K562 (cell line): Measurements from ENCODE around the gene HSD17B12. TPM values are rescaled to one million over a fixed set of nuclear protein-coding genes. Genes with fewer than 3 reads are reported as not detected.

Source experiments
- CBFA2T3 ChIP-seq: fragments of 450-650 bp; IDR thresholded peaks from 2 replicates; pipeline ENCODE4 v1.6.1; 2017
- ETV1 ChIP-seq: fragments of 450-650 bp; conservative IDR thresholded peaks from 2 replicates; pipeline ENCODE4 v1.6.1; 2016; ENCODE audit warnings: missing genetic modification characterization, control low read depth, low read depth, missing compliant biosample characterization
- polyA plus RNA-seq, 8 experiments: library from polyadenylated mRNA; depleted of rRNA in 4 of 8; stranded (reverse) in 5 of 8; unstranded in 3 of 8; fragments of >200 nt; fragmentation: Nextera tagmentation in 2 of 8; fragmentation: Illumina TruSeq in 1 of 8; extraction: Ambion mirVana in 2 of 8; extraction: Trizol in 1 of 8; gene quantifications; 2 replicates each; pipeline versions ENCODE4 v1.2.1 to v1.2.3, GENCODE V29; 2011 to 2014; ENCODE audit warnings: inconsistent platforms in 1 of 8, missing spikeins in 1 of 8
- total RNA-seq, 7 experiments: library from RNA; depleted of rRNA in 6 of 7; stranded (reverse); fragments of >200 nt in 6 of 7; fragmentation: Illumina TruSeq in 2 of 7; extraction: Trizol in 2 of 7; gene quantifications; 2 replicates each; pipeline versions ENCODE4 v1.2.1 to v1.2.3, GENCODE V29; 2011 to 2021; ENCODE audit warnings: low replicate concordance in 1 of 7
- TF ChIP-seq, protein P1 (sequence below): fragments of 450-650 bp; IDR thresholded peaks from 2 replicates; pipeline ENCODE4 v1.6.1; 2016; ENCODE audit warnings: mild to moderate bottlenecking, moderate library complexity

Gene HSD17B12
- total and polyA plus RNA-seq, 9 of the 15 experiments (the other 6 are each of a cell fraction or from before 2014, with no cell fraction given), result 9.1 to 34.5 (median 23.3) TPM

GRCh38 chr11:43663018-43663417 is 17.5 kb upstream of the HSD17B12 start (continued):
- TF ChIP-seq, protein P1, sequence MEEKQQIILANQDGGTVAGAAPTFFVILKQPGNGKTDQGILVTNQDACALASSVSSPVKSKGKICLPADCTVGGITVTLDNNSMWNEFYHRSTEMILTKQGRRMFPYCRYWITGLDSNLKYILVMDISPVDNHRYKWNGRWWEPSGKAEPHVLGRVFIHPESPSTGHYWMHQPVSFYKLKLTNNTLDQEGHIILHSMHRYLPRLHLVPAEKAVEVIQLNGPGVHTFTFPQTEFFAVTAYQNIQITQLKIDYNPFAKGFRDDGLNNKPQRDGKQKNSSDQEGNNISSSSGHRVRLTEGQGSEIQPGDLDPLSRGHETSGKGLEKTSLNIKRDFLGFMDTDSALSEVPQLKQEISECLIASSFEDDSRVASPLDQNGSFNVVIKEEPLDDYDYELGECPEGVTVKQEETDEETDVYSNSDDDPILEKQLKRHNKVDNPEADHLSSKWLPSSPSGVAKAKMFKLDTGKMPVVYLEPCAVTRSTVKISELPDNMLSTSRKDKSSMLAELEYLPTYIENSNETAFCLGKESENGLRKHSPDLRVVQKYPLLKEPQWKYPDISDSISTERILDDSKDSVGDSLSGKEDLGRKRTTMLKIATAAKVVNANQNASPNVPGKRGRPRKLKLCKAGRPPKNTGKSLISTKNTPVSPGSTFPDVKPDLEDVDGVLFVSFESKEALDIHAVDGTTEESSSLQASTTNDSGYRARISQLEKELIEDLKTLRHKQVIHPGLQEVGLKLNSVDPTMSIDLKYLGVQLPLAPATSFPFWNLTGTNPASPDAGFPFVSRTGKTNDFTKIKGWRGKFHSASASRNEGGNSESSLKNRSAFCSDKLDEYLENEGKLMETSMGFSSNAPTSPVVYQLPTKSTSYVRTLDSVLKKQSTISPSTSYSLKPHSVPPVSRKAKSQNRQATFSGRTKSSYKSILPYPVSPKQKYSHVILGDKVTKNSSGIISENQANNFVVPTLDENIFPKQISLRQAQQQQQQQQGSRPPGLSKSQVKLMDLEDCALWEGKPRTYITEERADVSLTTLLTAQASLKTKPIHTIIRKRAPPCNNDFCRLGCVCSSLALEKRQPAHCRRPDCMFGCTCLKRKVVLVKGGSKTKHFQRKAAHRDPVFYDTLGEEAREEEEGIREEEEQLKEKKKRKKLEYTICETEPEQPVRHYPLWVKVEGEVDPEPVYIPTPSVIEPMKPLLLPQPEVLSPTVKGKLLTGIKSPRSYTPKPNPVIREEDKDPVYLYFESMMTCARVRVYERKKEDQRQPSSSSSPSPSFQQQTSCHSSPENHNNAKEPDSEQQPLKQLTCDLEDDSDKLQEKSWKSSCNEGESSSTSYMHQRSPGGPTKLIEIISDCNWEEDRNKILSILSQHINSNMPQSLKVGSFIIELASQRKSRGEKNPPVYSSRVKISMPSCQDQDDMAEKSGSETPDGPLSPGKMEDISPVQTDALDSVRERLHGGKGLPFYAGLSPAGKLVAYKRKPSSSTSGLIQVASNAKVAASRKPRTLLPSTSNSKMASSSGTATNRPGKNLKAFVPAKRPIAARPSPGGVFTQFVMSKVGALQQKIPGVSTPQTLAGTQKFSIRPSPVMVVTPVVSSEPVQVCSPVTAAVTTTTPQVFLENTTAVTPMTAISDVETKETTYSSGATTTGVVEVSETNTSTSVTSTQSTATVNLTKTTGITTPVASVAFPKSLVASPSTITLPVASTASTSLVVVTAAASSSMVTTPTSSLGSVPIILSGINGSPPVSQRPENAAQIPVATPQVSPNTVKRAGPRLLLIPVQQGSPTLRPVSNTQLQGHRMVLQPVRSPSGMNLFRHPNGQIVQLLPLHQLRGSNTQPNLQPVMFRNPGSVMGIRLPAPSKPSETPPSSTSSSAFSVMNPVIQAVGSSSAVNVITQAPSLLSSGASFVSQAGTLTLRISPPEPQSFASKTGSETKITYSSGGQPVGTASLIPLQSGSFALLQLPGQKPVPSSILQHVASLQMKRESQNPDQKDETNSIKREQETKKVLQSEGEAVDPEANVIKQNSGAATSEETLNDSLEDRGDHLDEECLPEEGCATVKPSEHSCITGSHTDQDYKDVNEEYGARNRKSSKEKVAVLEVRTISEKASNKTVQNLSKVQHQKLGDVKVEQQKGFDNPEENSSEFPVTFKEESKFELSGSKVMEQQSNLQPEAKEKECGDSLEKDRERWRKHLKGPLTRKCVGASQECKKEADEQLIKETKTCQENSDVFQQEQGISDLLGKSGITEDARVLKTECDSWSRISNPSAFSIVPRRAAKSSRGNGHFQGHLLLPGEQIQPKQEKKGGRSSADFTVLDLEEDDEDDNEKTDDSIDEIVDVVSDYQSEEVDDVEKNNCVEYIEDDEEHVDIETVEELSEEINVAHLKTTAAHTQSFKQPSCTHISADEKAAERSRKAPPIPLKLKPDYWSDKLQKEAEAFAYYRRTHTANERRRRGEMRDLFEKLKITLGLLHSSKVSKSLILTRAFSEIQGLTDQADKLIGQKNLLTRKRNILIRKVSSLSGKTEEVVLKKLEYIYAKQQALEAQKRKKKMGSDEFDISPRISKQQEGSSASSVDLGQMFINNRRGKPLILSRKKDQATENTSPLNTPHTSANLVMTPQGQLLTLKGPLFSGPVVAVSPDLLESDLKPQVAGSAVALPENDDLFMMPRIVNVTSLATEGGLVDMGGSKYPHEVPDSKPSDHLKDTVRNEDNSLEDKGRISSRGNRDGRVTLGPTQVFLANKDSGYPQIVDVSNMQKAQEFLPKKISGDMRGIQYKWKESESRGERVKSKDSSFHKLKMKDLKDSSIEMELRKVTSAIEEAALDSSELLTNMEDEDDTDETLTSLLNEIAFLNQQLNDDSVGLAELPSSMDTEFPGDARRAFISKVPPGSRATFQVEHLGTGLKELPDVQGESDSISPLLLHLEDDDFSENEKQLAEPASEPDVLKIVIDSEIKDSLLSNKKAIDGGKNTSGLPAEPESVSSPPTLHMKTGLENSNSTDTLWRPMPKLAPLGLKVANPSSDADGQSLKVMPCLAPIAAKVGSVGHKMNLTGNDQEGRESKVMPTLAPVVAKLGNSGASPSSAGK, result peak; percentile 71
- TF ChIP-seq ETV1 (tag) (0 out of 2 replicates have a peak, but pooled peaks have one; percentile 28), CBFA2T3 (0 out of 2 replicates have a peak, but pooled peaks have one; percentile 3)
